Measurements from ENCODE around the gene FAM89B. TPM values are rescaled to one million over a fixed set of nuclear protein-coding genes. Genes with fewer than 3 reads are reported as not detected.

FAM89B gene
- total RNA-seq, 1 donor from 2014 or later: 21.9 TPM

GRCh38 chr11:65610404-65610803 lies 38.1 kb downstream of the FAM89B start:
- no peak for DNase-seq (ENCODE audit: low spot score)

- no peak for DNase-seq (ENCODE audit: low spot score)
Measured at GRCh38 chr11:65611028-65611757, 38.9 kb downstream of the FAM89B start.

GRCh38 chr11:65611758-65612603 lies 39.6 kb downstream of the FAM89B start:
- no peak for DNase-seq (ENCODE audit: low spot score)

GRCh38 chr11:65612691-65613090 lies 40.4 kb downstream of the FAM89B start:
- DNase-seq (ENCODE audit: low spot score): no peak

GRCh38 chr11:65613091-65613928 lies 41.0 kb downstream of the FAM89B start:
- DNase-seq (ENCODE audit: low spot score): no peak

DNA sequence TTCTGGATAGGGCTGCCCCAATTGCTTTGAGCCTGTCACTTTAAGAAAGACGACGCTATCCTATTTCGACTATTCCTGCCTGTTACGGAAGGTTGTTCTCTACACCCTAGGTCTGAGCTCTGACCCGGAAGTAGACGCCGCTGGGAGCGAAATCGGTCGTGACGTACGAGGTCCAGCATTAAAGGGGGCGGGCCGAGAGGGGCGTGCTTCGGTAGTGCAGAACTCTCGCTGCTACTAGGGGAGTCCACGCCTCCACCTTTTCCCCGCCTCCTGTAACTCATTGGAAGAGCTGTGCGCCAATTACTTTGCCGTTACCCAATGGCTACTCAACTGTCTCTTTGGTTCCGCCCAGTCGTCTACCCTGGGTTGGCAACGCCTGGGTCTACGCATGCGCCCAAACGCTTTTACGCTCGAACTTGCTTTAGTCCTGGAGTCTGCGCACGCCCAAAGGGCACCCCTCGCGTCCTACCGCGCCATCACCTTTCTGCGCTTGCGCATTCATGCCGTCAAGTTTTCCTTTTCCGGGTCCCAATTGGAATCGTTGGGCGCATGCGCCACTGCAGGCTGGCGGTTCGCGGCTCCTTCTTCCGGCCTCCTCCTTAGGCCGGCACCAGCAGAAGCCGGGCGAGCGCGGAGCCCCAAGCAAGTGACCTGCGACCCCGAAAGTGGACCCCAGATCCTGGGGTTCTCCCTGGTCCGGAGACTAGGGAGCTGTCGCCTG lies 43.1 kb downstream of the FAM89B start, which contains the start of gene PCNX3:
PCNX3 (plus strand) TSS at position 548 of the 721 bp plus-strand sequence. CDS start 536 bp downstream, outside the sequence.
- peak; percentile 100 for DNase-seq (ENCODE audit: low spot score)

GRCh38 chr11:65615950-65616574 lies 43.7 kb downstream of the FAM89B start:
- no peak for DNase-seq (ENCODE audit: low spot score)

- no peak for DNase-seq (ENCODE audit: low spot score)
Measured at GRCh38 chr11:65616575-65617001, 44.2 kb downstream of the FAM89B start.

GRCh38 chr11:65617136-65617850 lies 45.0 kb downstream of the FAM89B start:
- no peak for DNase-seq (ENCODE audit: low spot score)

DNA sequence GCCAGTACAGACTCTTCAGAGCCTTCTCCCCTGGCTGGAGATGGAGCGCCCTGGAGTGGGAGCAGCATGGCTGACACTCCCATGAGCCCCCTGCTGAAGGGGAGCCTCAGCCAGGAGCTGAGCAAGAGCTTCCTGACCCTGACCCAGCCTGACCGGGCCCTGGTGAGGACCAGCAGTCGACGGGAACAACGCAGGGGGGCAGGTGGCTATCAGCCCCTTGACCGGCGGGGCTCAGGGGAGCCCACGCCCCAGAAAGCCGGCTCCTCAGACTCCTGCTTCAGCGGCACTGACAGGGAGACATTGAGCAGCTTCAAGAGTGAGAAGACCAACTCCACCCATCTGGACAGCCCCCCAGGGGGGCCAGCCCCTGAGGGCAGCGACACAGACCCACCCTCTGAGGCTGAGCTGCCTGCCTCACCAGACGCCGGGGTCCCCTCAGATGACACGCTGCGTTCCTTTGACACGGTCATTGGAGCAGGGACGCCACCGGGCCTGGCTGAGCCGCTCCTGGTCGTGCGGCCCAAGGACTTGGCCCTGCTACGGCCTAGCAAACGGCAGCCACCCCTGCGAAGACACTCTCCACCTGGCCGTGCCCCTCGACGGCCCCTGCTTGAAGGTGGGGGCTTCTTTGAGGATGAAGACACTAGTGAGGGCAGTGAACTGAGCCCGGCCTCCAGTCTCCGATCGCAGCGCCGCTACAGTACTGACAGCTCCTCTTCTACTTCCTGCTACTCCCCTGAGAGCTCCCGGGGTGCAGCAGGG lies 45.8 kb downstream of the FAM89B start:
- no peak for DNase-seq (ENCODE audit: low spot score)

- DNase-seq (ENCODE audit: low spot score): no peak
Measured at GRCh38 chr11:65618763-65619162, 46.4 kb downstream of the FAM89B start.

DNA sequence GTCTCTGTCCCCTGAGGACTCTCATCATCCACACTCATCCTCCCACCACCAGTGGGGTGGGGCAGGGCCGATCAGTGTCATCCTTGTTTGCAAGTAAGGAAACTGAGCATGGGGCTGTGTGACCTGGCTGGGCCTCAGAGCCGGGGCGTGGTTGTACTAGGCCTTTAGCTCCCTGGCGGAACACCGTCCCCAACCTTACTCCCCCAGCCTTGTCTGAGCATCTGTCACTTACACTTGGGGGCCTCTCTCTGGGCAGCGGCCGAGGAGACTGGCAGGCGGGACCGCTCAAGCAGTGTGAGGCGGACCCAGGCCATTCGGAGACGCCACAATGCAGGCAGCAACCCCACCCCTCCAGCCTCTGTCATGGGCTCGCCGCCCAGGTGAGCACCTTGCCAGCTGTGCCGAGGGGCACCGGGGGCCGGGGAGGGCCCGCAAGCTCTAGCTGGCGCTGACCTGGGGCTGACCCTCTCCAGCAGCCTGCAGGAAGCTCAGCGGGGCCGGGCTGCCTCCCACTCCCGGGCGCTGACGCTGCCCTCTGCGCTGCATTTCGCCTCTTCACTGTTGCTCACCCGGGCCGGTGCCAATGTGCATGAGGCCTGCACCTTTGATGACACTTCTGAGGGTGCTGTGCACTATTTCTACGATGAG lies 47.1 kb downstream of the FAM89B start:
- no peak for DNase-seq (ENCODE audit: low spot score)

GRCh38 chr11:65620666-65621065 lies 48.3 kb downstream of the FAM89B start:
- no peak for DNase-seq (ENCODE audit: low spot score)

DNA sequence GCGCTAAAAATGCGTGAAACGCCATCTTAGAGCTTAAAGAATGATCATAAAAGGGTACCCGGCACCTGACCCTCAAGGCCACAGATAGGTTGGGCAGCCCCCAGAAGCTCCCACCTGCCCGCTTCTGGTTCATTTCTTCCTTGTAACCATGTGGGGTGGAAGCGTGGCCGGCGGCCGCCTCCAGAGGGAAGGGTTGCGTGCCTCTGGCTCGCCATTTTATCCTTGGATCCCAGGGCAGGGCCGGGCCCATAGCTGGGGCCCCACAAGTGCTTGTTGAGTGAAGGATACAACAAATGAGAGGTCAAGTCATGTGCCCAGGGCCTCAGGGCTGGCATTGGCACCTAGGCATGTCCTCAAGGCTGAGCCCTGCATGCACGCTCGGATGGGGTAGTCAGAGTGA lies 49.1 kb downstream of the FAM89B start:
- DNase-seq (ENCODE audit: low spot score): no peak

GRCh38 chr11:65622011-65622410 lies 49.7 kb downstream of the FAM89B start:
- DNase-seq (ENCODE audit: low spot score): no peak

DNA sequence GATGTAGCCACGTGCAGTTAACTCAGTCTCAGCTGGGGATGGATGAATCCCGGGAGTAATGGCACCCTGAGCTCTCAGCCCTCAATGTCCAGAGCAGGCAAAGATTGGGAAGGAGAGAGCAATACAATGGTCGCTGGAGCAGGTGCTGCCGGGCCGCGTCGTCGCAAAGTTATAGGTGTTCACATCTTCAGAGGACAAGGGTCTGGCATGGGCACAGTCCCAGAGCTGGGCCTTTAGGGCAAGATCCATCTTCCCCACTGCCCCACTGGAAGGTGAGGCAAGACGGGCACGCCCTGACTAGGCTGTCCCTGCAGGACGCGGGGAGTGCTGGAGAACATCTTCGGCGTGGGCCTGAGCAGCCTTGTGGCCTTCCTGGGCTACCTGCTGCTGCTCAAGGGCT lies 50.8 kb downstream of the FAM89B start:
- no peak for DNase-seq (ENCODE audit: low spot score)

All from ureter (tissue), 1 donor.